ENCODE results near the gene MS4A15. TPM values are rescaled to one million over a fixed set of nuclear protein-coding genes. Genes with fewer than 3 reads are reported as not detected.
A peak's percentile ranks its signal among the peaks of the same experiment; 100 is the strongest.

The MS4A15 gene
- total and polyA plus RNA-seq, 10 of the 15 experiments (the other 5 are each of a cell fraction or from before 2014, with no cell fraction given) = 0.05 to 0.84 (median 0.45) TPM

DNA sequence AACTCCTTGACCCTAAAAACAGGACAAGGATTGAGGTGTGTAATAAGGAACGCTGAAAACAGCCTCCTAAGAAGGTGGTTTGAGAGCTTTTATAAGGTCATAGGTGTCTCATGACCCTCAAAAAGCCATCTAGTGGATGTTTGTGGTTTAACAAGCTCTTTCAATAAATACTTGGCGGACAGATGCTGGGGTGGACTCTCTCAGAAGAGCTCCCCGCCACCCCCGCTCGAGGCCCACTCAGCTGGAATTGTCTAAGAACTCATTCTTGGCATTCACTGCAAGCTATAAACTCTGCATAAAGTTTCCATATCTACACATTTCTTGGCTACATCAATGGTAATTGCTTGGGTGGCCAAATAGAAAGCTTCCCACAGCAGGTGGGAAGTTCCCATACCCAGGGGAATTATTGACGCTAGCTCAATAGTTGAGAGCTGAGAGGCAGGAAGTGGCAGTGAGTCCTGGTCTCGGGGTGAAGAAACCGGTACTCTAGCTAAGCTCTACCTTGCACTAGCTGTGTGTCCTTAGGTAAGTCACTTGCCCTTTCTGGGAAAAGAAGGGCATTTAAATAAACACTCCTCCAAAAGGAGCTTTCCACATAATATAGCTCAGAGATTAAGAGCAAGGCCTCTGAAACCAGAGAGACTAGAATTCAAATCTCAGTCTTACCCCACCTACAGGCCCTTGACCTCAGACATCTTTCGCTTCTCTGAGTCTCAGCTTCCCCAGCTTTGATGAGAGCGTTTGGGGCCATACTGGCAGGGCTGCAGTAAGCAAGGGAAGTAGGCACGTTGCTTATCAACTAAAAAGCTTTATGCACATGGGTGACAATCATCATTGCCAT, 6.4 kb downstream of the MS4A15 start (continued):
- TF ChIP-seq, protein P1, sequence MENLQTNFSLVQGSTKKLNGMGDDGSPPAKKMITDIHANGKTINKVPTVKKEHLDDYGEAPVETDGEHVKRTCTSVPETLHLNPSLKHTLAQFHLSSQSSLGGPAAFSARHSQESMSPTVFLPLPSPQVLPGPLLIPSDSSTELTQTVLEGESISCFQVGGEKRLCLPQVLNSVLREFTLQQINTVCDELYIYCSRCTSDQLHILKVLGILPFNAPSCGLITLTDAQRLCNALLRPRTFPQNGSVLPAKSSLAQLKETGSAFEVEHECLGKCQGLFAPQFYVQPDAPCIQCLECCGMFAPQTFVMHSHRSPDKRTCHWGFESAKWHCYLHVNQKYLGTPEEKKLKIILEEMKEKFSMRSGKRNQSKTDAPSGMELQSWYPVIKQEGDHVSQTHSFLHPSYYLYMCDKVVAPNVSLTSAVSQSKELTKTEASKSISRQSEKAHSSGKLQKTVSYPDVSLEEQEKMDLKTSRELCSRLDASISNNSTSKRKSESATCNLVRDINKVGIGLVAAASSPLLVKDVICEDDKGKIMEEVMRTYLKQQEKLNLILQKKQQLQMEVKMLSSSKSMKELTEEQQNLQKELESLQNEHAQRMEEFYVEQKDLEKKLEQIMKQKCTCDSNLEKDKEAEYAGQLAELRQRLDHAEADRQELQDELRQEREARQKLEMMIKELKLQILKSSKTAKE (IDR thresholded peaks at IDR 0.05; ENCODE audit: low read depth, poor library complexity, severe bottlenecking) = peak; percentile 85
- TF ChIP-seq BCL11A (IDR thresholded peaks at IDR 0.05; ENCODE audit: low read depth, low read length) (peak; percentile 71), CHD4 (IDR thresholded peaks at IDR 0.05) (no peak), SMC3 (IDR thresholded peaks at IDR 0.05; ENCODE audit: borderline replicate concordance, low read length) (peak; percentile 43; the same call in 1 of the 2 replicates), NFXL1 (IDR thresholded peaks at IDR 0.05; ENCODE audit: borderline replicate concordance) (peak; percentile 94), ZNF24 (IDR thresholded peaks at IDR 0.05) (0 out of 2 replicates have a peak, but pooled peaks have one; percentile 18), ZNF274 (IDR thresholded peaks at IDR 0.05; ENCODE audit: insufficient read depth, insufficient read length) (no peak), ZNF622 (IDR thresholded peaks at IDR 0.05) (no peak), NBN (IDR thresholded peaks at IDR 0.05) (peak; percentile 83), MEF2B (IDR thresholded peaks at IDR 0.05; ENCODE audit: partially characterized antibody, poor library complexity, severe bottlenecking) (peak; percentile 100), SMAD5 (IDR thresholded peaks at IDR 0.05; ENCODE audit: low read depth) (no peak), JUNB (IDR thresholded peaks at IDR 0.05) (no peak; the same call in 1 of the 2 replicates), MXI1 (IDR thresholded peaks at IDR 0.05; ENCODE audit: low read depth, low read length) (no peak; the same call in 1 of the 2 replicates)
- TF ChIP-seq, protein P2, sequence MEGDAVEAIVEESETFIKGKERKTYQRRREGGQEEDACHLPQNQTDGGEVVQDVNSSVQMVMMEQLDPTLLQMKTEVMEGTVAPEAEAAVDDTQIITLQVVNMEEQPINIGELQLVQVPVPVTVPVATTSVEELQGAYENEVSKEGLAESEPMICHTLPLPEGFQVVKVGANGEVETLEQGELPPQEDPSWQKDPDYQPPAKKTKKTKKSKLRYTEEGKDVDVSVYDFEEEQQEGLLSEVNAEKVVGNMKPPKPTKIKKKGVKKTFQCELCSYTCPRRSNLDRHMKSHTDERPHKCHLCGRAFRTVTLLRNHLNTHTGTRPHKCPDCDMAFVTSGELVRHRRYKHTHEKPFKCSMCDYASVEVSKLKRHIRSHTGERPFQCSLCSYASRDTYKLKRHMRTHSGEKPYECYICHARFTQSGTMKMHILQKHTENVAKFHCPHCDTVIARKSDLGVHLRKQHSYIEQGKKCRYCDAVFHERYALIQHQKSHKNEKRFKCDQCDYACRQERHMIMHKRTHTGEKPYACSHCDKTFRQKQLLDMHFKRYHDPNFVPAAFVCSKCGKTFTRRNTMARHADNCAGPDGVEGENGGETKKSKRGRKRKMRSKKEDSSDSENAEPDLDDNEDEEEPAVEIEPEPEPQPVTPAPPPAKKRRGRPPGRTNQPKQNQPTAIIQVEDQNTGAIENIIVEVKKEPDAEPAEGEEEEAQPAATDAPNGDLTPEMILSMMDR (IDR thresholded peaks at IDR 0.05 in 2 of 3, conservative IDR thresholded peaks at IDR 0.05 in 1 of 3; ENCODE audit: control insufficient read depth in 2 of 3, extremely low read depth in 1 of 3, insufficient read depth in 1 of 3, low read depth in 3 of 3, low read length in 3 of 3) = peak; percentile 35 to 64 (median 54); a peak in 5 of 6 replicates
- TF ChIP-seq, protein P3, sequence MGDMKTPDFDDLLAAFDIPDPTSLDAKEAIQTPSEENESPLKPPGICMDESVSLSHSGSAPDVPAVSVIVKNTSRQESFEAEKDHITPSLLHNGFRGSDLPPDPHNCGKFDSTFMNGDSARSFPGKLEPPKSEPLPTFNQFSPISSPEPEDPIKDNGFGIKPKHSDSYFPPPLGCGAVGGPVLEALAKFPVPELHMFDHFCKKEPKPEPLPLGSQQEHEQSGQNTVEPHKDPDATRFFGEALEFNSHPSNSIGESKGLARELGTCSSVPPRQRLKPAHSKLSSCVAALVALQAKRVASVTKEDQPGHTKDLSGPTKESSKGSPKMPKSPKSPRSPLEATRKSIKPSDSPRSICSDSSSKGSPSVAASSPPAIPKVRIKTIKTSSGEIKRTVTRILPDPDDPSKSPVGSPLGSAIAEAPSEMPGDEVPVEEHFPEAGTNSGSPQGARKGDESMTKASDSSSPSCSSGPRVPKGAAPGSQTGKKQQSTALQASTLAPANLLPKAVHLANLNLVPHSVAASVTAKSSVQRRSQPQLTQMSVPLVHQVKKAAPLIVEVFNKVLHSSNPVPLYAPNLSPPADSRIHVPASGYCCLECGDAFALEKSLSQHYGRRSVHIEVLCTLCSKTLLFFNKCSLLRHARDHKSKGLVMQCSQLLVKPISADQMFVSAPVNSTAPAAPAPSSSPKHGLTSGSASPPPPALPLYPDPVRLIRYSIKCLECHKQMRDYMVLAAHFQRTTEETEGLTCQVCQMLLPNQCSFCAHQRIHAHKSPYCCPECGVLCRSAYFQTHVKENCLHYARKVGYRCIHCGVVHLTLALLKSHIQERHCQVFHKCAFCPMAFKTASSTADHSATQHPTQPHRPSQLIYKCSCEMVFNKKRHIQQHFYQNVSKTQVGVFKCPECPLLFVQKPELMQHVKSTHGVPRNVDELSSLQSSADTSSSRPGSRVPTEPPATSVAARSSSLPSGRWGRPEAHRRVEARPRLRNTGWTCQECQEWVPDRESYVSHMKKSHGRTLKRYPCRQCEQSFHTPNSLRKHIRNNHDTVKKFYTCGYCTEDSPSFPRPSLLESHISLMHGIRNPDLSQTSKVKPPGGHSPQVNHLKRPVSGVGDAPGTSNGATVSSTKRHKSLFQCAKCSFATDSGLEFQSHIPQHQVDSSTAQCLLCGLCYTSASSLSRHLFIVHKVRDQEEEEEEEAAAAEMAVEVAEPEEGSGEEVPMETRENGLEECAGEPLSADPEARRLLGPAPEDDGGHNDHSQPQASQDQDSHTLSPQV (IDR thresholded peaks at IDR 0.05) = no peak
- TF ChIP-seq, protein P4, sequence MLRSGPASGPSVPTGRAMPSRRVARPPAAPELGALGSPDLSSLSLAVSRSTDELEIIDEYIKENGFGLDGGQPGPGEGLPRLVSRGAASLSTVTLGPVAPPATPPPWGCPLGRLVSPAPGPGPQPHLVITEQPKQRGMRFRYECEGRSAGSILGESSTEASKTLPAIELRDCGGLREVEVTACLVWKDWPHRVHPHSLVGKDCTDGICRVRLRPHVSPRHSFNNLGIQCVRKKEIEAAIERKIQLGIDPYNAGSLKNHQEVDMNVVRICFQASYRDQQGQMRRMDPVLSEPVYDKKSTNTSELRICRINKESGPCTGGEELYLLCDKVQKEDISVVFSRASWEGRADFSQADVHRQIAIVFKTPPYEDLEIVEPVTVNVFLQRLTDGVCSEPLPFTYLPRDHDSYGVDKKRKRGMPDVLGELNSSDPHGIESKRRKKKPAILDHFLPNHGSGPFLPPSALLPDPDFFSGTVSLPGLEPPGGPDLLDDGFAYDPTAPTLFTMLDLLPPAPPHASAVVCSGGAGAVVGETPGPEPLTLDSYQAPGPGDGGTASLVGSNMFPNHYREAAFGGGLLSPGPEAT (IDR thresholded peaks at IDR 0.05; ENCODE audit: low read depth) = peak; percentile 95

Measured in GM12878 (cell line).